Endothelial cell of umbilical vein (primary cell): ENCODE measurements around the gene KCNH6.
A peak's percentile ranks its signal among the peaks of the same experiment; 100 is the strongest.

Source experiments
- EZH2 ChIP-seq: IDR thresholded peaks from 2 replicates; pipeline ENCODE4 v1.6.1; 2012; ENCODE audit warnings: borderline replicate concordance, low read depth, mild to moderate bottlenecking, moderate library complexity, low read length, inconsistent platforms; ENCODE audit not compliant: severe bottlenecking
- GATA2 ChIP-seq: IDR thresholded peaks from 2 replicates; pipeline ENCODE4 v1.7.0; 2011; ENCODE audit warnings: low read depth, mild to moderate bottlenecking, moderate library complexity, mixed read lengths, low read length; ENCODE audit not compliant: insufficient read length, insufficient read depth

GRCh38 chr17:63550817-63551639, 27.9 kb downstream of the KCNH6 start:
- TF ChIP-seq GATA2: peak; percentile 67
- TF ChIP-seq EZH2: no peak
